HG03520 (cell line): Measurements from ENCODE around the gene STK11IP.

Source experiments
- ATAC-seq: cut with Tn5 transposase; IDR thresholded peaks from one replicate; pipeline ENCODE4 v1.9.1; 2021; ENCODE audit warnings: mild to moderate bottlenecking, moderate library complexity; ENCODE audit not compliant: unreplicated experiment

STK11IP gene, protein sequence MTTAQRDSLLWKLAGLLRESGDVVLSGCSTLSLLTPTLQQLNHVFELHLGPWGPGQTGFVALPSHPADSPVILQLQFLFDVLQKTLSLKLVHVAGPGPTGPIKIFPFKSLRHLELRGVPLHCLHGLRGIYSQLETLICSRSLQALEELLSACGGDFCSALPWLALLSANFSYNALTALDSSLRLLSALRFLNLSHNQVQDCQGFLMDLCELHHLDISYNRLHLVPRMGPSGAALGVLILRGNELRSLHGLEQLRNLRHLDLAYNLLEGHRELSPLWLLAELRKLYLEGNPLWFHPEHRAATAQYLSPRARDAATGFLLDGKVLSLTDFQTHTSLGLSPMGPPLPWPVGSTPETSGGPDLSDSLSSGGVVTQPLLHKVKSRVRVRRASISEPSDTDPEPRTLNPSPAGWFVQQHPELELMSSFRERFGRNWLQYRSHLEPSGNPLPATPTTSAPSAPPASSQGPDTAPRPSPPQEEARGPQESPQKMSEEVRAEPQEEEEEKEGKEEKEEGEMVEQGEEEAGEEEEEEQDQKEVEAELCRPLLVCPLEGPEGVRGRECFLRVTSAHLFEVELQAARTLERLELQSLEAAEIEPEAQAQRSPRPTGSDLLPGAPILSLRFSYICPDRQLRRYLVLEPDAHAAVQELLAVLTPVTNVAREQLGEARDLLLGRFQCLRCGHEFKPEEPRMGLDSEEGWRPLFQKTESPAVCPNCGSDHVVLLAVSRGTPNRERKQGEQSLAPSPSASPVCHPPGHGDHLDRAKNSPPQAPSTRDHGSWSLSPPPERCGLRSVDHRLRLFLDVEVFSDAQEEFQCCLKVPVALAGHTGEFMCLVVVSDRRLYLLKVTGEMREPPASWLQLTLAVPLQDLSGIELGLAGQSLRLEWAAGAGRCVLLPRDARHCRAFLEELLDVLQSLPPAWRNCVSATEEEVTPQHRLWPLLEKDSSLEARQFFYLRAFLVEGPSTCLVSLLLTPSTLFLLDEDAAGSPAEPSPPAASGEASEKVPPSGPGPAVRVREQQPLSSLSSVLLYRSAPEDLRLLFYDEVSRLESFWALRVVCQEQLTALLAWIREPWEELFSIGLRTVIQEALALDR

DNA sequence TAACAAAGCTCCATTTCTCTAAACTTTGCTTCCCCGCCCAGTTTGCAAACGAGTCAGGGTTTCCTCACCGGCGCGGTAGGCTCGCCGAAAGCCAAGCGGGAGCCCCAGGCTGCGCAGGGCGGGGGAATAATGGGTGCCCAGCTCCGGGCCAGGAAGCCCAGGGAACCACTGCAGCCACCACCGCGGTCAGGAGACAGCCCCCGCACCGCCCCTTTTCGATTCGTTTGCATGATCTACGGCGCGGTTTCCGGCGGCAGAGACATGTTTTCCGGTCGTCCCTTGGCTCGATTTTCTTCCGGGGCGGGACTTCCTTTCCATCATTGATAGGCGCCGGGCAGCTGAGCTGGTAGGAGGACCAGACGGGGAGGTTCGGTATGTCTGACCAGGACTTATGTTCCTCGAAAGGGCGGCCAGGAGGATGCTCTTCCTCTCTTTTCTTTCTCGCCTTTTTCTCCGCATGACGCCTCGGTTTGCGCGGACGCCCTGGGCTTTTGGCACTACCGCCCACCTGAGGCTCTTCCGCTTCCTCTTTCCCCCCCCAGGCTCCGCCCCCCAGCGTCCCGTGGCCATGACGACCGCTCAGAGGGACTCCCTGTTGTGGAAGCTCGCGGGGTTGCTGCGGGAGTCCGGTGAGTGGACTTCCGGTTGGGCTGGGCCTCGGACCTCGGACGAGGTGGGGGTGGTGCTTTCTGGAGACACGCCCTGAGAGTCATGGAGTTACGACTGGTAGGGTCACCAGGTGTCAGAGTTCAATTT is at the start of gene STK11IP:
Gene STK11IP, plus strand, starts transcription at position 306 of the 756 bp plus-strand sequence. Its CDS starts 263 bp downstream, at position 569.
- ATAC-seq = peak; percentile 85

DNA sequence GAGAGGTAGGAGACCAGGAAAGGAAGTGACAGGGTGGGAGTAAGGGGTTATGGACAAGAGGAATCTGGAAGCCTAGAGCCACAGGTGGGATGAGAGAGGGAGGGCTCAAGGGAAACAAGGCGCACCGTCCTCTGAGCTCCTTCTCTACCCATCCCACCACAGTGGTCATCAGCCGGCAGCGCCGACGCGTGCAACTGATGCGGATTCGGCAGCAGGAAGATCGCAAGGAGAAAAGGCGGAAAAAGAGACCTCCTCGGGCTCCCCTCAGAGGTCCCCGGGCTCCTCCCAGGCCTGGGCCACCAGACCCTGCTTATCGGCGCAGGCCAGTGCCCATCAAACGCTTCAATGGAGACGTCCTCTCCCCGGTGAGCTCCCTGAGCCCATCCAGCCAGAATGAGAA is 48.7 kb upstream of the STK11IP start:
- no peak for ATAC-seq

GRCh38 chr2:219549619-219550018 is 48.0 kb upstream of the STK11IP start:
- no peak for ATAC-seq

DNA sequence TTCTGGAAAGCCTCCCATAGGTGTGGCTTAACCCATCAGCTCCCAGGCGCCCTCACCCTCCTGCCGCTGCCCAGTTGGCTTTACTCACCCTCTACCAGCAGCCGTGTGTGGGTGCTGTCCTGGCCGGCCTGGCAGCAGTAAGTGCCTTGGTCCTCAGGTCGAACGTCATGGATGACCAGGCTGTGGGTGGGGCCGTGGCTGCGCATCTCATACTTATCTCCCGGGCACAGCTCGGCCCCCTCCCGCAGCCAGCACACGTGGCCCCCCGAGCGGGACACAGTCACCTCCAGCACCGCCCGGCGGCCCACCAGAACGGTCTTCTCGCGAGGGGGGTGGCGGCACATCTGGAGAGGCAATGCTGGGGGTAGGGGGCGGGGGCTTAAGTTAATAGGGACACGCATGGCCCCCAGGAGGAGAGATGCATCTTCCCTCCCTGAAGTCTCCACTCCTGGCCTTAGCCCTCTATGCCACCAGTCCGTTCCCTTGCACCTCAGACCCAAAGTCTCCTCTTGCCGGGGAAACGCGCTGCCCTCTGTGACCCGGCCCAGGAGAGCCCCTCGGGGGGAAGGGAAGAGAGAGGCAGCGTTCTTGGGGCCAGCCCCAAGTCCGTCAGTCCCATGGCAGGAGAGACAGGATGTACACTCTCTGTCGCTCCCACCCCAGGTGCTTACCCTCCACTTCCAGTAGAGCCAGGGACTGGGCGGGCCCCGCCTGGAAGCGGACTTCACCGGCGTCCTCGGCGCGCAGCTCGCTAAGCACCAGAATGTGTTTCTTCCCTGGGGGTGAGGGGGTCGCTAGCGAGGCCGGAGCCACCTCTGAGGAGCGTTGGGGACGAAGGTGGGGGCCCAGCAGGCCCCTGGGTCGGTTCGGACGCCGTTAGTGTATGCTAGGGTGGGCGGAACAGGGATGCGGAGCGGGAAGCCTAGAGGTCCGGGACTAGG is 45.9 kb upstream of the STK11IP start:
- ATAC-seq = peak; percentile 3

- peak; percentile 70 for ATAC-seq
These were observed 45.1 kb upstream of the STK11IP start for GRCh38 chr2:219552382-219553167.

- ATAC-seq = no peak
These were observed 44.6 kb upstream of the STK11IP start for GRCh38 chr2:219553168-219553417.

GRCh38 chr2:219553463-219553963 is 44.1 kb upstream of the STK11IP start:
- ATAC-seq = no peak

GRCh38 chr2:219554350-219554749 is 43.3 kb upstream of the STK11IP start:
- no peak for ATAC-seq

DNA sequence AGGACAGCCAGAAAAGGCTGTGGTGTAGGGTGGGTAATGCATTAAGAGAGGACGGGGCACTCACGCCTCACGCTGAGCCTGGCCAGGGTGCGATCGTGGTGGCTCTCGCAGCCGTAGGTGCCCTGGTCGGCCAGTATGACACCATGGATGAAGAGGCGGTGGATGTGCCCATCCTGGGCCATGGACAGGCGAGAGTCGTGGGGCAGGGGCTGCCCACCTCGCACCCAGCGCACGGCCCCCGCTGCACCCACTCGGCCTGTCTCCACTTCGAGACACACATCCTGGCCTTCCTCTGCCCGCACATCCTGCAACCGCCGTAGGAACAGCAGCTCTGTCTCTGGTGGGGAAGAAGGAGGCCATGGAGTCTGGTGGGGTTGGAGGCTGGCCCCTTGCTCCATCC is 41.7 kb upstream of the STK11IP start:
- no peak for ATAC-seq

DNA sequence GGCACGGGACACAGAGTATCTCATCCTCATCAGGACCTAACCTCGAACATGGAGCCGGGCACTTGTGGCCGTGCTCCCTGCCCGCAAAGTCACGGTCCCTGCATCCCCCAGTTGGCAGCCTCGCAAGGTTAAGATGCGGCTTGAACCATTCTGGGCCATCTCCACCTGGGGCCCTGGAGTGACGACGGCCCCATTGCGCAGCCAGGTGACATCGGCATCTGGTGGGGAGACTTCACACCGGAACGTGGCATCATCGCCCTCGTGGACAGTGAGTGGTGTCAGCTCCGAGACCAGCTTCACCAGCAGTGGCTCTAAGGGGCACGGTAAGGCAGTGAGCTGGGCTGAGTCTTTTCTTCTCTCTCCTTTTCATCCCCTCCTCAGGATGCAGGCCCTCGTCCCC is 41.2 kb upstream of the STK11IP start:
- no peak for ATAC-seq

DNA sequence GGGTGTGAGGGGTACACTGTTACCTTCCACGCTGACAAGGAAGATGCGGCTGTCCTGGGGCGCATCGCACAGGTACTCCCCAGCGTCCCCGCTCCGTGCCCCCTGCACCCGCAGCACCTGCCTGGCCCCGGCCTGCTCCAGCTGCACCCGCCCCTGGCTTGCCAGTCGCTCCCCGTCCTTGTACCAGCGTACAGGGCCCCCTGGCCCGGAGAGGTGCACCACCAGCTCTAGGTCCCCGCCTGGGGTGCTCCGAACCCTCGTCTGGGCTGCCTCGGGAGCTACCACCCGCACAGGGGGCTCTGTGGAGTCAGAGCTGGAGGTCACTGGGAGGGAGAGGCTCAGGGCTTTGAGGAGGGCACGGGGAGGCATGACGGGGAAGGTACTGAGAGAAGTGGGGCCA is 40.3 kb upstream of the STK11IP start:
- no peak for ATAC-seq

GRCh38 chr2:219557791-219558785 is 39.6 kb upstream of the STK11IP start:
- ATAC-seq = no peak

GRCh38 chr2:219559156-219559915 is 38.3 kb upstream of the STK11IP start:
- no peak for ATAC-seq

- ATAC-seq = peak; percentile 55
These were observed 37.4 kb upstream of the STK11IP start for GRCh38 chr2:219560037-219560892.

- no peak for ATAC-seq
These were observed 36.8 kb upstream of the STK11IP start for GRCh38 chr2:219560893-219561178.
